ENCODE measurements around the gene NAXE.
"Not testable (repeated sequence)": the region's sequence is repeated elsewhere in the genome, so short reads cannot be mapped to it uniquely, and the experiment has no call there.

Gene NAXE

GRCh38 chr1:156591432-156592157 is at the start of gene NAXE:
NAXE (plus strand) TSS chr1:156591776; CDS start chr1:156591805, 29 bp downstream.
- peak; percentile 69 for DNase-seq

GRCh38 chr1:156543066-156543465 is 48.5 kb upstream of the NAXE start:
- no peak for DNase-seq

DNA sequence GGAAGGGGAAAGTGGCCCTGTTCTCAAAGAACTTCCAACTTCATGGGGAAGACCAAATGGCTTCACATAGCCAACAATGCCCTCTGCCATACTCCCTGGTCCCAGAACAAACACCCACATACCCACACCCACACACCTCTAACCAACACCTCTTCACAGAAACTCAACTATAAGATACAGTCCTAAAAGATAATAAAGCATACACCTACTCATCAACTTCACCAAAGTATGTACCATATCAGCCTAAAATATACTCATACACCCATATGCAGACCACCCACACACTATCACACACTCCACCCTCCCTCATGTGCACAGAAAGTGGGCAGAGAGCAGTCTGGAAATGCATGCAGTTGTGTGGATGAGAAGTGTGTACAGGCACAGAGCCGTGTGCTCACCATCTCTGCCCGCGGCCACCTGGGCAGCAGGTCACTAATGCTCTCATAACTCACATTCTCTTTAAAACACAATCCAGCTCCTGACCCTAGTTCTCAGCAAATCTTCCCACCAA is 46.9 kb upstream of the NAXE start:
- no peak for DNase-seq

GRCh38 chr1:156546267-156546666 is 45.3 kb upstream of the NAXE start:
- DNase-seq: no peak

DNA sequence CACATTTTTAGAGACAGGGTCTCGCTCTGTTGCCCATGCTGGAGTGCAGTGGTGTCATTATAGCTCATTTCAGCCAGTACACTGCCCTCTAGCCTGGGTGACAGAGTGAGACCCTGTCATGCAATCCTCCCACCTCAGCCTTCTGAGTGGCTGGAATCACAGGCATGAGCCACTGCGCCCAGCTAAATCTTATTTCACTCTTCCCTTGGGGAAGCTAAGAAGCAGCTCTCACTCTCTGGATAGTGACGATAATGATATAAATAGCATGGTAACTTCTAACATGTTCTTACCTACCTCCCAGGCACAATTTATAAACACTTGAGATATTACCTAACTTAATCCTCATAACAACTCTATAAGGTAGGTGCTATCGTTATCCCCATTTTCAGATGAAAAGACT is 44.1 kb upstream of the NAXE start:
- no peak for DNase-seq

DNA sequence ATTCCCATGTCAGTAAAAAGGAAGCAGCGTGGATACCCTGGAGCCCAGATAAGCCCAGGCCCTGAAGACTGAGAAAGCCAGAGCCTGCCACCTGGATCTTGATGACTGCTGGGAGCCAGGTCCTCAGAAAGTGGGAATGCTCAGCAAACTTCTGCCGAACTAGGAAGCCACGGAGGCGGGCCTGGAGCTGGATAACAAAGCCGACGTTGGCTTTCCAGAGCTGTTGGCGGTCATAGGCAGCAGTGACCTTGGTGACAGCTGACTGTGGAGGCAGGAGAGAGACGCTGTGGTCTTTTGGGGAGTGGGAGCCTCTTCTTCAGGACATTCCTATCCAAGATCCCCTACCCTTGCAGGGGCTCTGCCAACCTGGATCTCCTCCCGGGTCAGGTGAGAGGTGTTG is 43.6 kb upstream of the NAXE start:
- DNase-seq: no peak

DNA sequence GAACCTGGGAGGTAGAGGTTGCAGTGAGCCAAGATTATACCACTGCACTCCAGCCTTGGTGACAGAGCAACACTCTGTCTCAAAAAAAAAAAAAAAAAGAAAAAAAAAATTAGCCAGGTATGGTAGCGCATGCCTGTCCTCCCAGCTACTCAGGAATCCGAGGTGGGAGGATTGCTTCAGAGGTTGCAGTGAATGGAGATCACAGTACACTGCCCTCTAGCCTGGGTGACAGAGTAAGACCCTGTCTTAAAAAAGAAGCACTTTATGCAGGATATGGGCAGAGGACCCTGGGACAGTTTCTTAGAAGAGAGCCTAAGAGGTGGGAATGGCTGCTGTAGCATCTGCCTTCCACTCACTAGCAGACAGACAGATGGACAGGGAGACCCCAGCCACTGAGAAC is 42.2 kb upstream of the NAXE start:
- DNase-seq: no peak

DNA sequence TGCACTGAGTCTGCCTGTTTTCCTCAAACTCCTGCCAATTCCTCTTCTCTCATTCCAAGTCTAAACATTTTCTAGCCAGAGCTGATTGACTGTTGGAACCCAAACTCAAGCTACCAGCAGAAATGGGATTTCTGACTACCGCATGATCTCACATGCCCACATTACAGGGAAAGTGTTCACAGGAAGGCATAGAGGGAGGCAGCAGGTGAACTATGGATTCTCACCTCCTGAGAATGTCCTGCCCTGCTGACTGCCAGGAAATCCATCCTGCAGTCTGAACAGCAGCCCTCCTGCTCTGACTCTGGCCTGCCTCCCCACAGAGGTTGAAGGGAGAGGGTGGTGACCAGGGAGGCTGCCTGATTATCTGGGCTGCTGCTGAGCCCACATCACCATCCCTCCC is 41.7 kb upstream of the NAXE start:
- no peak for DNase-seq

DNA sequence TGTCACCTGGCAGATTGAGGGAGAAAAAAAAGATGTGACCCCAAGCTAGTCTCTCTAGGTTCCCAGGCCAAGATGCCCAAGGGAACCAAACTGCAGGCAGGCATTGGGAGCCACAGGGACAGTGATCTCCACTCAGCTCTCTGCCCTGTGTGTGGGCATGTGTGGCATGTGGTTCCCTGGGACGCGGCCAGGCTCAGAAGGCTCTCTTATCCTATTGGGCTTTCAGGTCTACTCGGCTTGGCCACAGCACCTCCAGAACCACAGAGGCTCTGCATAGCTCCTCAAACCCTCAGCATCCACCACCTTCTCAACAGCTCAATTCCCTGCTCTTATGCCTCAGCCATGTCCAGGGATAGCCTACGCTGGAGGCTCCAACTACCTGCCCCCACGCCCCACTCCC is 41.2 kb upstream of the NAXE start:
- no peak for DNase-seq

DNA sequence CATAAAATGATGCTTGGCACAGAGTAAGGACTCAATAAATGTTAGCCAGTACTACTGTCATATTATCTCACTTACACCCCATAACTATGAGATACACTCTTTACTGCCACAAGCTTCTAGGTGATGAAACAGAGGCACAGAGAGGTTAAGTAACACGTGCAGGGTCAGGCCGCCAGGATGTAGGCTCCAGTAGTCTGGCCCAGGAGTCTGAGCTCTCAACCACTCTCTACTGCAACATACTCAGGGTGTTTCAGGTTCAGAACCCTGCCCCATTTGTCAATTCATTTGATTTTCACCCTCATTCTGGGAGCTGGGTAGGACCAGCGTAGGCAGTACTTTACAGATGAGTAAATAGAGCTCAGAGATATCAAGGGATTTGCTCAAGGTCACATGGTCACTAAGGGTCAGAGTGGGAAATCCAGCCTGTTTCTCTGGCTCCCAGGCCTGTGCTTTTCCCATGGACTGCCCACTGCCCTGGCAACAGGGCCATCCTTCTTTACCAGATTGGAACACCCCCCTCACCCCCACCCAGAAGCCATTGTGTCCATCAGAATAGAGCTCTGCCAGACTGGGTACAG is 40.4 kb upstream of the NAXE start:
- DNase-seq: no peak

DNA sequence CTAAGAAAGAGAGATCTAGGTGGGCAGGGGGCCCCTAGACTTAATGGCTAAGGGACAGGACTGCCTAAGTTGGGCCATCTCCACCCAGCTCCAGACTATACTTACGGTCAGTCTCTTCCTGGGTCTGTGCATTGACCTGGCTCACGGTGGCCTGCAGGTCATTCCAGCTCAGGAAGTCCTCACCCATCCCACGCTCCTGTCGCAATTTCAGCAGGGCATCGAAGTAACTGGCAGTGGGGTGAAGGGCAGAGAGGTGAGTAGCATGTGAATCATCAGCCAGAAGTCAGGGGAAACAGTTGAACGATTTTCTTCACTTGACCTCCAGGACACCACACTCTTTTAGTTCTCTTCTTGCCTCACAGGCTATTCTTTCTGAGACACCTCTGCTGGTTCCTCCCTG is 39.7 kb upstream of the NAXE start:
- no peak for DNase-seq

GRCh38 chr1:156552518-156552917 is 39.1 kb upstream of the NAXE start:
- no peak for DNase-seq

- DNase-seq: not testable (repeated sequence)
These were observed 38.6 kb upstream of the NAXE start for GRCh38 chr1:156552937-156553336.

GRCh38 chr1:156553860-156554485 is 37.6 kb upstream of the NAXE start:
- no peak for DNase-seq

DNA sequence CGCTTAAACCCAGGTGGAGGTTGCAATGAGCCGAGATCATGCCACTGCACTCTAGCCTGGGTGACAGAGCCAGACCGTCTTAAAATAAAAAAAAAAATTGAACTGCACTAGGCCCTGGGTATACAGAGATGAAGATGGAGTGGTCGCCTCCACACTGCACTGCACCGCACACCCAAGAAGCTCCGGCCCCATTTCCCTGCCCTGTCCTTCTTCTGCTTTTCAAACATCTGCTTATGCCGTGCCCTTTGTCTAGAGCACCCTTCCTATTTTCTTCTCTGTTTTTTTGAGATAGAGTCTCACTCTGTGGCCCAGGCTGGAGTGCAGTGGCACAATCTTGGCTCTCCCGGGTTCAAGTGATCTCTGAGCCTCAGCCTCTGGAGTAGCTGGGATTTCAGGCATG is 36.6 kb upstream of the NAXE start:
- DNase-seq: no peak

- no peak for DNase-seq
These were observed 35.9 kb upstream of the NAXE start for GRCh38 chr1:156555715-156556114.

DNA sequence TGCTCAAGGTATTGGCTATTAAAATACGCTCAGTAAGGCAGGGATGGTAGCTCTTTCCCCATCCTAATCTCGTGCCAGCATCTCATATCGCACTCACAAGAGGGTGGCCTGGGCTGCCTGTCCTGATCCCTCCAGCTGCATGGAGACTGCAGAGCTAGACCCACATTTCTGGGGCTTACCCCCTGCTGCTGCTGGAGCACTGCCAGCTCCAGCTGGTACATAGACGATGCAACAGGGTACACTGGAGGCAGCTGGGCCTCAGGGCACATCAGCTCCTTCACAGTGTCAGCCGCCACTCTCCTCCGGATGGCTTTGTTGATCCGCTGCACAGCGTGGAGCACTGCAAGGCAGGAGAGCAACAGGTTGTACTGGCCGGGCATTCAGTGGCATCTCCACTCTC is 35.2 kb upstream of the NAXE start:
- DNase-seq: no peak

DNA sequence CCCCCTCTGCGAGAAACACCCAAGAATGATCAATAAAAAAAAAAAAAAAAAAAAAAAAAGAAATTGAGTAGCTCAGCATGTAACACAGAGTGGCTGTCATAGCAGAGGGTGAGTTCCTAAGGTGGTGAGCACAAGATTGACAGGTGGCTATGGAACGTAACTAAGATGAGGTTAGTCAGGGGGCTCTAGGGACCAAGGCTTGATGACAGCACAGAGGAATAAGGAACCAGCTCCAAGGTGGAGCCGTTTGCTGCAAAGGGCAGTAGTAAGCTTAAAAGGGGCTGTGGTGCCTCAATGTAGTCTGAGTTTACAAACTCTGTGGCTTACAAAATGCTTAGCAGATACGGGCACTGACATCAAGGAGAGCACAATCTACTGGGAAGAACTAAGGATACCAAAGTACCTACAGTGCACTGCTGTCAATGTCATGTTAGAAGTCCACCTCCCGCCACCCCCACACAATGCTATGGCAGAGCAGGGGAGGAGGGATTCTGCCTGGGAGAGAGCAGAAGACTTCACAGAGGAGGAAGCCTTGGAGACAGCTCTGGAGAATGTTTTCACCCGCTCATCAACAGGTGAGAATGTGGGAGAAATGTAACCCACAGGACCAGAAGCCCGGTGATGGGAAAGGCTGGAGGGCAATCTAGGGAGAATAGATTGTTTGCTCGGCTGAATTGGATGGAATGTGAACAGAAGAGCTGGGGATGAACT is 32.3 kb upstream of the NAXE start:
- no peak for DNase-seq

GRCh38 chr1:156559797-156560385 is 31.7 kb upstream of the NAXE start:
- DNase-seq: no peak

DNA sequence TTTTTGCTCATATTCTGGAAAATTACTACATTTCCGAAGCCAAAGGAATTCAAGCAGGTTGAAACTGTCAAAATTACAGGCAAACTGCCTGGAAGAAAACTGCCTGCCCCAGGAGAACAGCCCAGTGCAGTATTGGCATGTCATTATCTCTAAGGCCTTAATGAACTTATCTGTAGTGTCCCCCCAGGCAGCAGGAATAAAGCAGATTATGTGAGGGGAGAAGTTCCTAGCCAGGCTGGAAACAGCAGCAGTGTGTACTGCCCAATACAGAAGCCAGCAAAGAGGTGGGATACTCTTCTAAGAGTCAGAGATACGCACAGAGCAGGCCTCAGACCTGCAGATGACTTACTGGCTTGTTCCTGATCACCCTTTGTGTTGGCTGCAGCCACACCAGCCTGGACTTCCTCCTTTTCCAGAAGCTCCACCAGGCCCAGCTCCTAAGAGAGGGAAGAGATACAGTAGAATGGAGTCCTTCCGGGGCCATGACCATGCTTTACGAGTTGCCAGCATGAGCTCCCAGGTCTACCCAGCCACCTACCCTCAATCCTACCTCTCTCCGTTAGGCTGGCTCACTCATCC is 30.9 kb upstream of the NAXE start:
- DNase-seq: no peak

GRCh38 chr1:156565519-156565918 is 26.1 kb upstream of the NAXE start:
- DNase-seq: no peak

DNA sequence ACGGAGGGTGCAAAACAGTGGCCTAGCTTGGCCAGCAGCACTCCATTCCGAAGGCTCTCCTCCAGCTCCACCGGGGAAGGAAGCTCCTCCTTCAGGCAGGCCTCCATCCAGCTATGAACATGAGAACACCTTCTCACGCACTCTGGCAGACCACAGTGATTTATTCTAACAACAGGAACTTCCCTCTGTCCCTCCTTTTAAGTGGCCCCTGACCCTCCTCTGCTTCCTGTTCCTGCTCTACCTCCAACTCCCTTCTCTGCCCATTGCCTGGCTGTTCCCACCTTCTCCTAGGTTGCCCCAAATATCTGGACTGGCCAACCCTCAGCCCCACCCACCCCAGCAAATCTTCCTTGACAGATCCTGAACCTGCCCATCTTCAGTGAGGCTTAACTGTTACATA is 25.1 kb upstream of the NAXE start:
- DNase-seq: no peak
